T47D (cell line): ENCODE data around the gene MAOA.

Experiments used
- DNase-seq, 2 experiments: peaks; one replicate each; pipeline versions ENCODE4 v3.0.0 to v3.0.0-alpha.2; 2011 to 2012; ENCODE audit warnings: low read depth in 1 of 2, low spot score in 1 of 2
- JUND ChIP-seq: IDR thresholded peaks from 2 replicates; pipeline ENCODE4 v1.6.1; 2012; ENCODE audit warnings: low read depth
- in situ Hi-C: cut with HindIII; loops from 2 replicates; pipeline ENCODE4 v1.10.0; 2016; ENCODE audit warnings: low sequenced_read_pairs, low pct_unique_long_range_greater_than_20kb

MAOA gene

DNA sequence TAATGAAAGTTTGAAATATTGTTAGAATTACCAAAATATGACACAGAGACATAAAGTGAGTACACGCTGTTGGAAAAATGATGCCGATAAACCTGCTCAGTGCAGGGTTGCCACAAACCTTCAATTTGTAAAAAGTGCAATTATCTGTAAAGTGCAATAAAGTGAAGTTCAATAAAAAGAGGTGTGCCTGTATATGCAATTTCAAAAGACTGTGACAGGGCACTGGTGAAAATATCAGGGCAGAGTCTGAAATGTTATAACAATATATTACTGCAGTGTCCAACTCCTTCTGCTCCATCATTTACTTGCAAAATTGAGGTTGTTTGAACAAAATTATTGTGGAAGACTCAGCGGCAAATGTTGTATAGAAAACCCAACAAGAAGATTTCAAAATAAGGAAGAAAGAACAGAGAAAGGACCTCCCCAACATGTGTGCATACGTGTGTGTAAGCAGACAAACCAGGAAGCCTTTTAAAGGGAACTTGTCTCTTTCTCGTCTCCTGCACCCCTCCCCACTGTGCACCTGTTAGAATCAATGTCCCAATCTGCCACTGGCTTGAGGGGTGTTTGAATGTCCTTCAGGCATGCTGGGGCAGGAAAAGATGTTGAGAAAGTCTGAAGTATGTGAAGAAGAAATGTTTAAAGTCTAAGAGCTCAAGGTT, 130.0 kb downstream of the MAOA start:
- TF ChIP-seq JUND: no peak
- no peak for DNase-seq
- in situ Hi-C loops: no loop called here
